ENCODE data around the gene TACR1. TPM values are rescaled to one million over a fixed set of nuclear protein-coding genes. Genes with fewer than 3 reads are reported as not detected.
"Not testable (repeated sequence)": the region's sequence is repeated elsewhere in the genome, so short reads cannot be mapped to it uniquely, and the experiment has no call there.

Gene TACR1
- 1.0 TPM for total RNA-seq (ENCODE audit: unreplicated experiment)
- long read RNA-seq, partial matches to known transcripts = 0 of 3 reads
- long read RNA-seq, other reads (novel, unspliced or antisense) = 3 of 3 reads

GRCh38 chr2:75199428-75200011, at the start of gene TACR1:
TACR1 (minus strand) TSS chr2:75199520; CDS start chr2:75198934, 586 bp downstream.
- Mint-ChIP-seq H3K27me3 (ENCODE audit: unreplicated experiment) (peaks cover 7% of the 10 kb centered on the region), H3K27ac (ENCODE audit: unreplicated experiment) (no peak within 1 kb of the TSS), H3K9me3 (ENCODE audit: unreplicated experiment) (no peaks in the 10 kb centered on the region), H3K36me3 (ENCODE audit: low read depth, unreplicated experiment) (no peaks in the 10 kb centered on the region), H3K4me3 (ENCODE audit: unreplicated experiment) (peak within 1 kb of the TSS; percentile 83), H3K4me1 (ENCODE audit: unreplicated experiment) (peaks cover 16% of the 10 kb centered on the region)
- DNase-seq (ENCODE audit: low spot score) = peak; percentile 70
- peak; percentile 49 for TF ChIP-seq CTCF (IDR thresholded peaks at IDR 0.05; ENCODE audit: unreplicated experiment)

DNA sequence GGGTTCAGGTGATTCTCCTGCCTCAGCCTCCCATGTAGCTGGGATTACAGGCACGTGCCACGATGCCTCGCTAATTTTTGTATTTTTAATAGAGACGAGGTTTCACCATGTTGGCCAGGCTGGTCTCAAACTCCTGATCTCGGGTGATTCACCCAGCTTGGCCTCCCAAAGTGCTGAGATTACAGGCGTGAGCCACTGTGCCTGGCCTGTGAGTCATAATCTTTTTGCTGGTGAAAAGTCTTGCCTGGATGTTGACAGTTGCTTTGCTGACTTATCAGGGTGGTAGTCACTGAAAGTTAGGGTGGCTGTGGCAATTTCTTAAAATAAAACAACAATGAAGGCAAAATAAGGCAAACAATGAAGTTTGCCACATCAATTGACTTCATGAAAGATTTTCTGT, 49.3 kb upstream of the TACR1 start:
- not testable (repeated sequence) for H3K9me3 Mint-ChIP-seq (ENCODE audit: unreplicated experiment); H3K4me3 Mint-ChIP-seq (ENCODE audit: unreplicated experiment); DNase-seq (ENCODE audit: low spot score); H3K27me3 Mint-ChIP-seq (ENCODE audit: unreplicated experiment); H3K36me3 Mint-ChIP-seq (ENCODE audit: low read depth, unreplicated experiment); H3K4me1 Mint-ChIP-seq (ENCODE audit: unreplicated experiment); H3K27ac Mint-ChIP-seq (ENCODE audit: unreplicated experiment)

- peaks cover 14% of the 10 kb centered on the region for H3K36me3 Mint-ChIP-seq (ENCODE audit: low read depth, unreplicated experiment)
- no peak overlapping the region for H3K27ac Mint-ChIP-seq (ENCODE audit: unreplicated experiment)
- peaks cover 4% of the 10 kb centered on the region for H3K9me3 Mint-ChIP-seq (ENCODE audit: unreplicated experiment)
- peaks cover 2% of the 10 kb centered on the region for H3K27me3 Mint-ChIP-seq (ENCODE audit: unreplicated experiment)
- no peak for TF ChIP-seq CTCF (IDR thresholded peaks at IDR 0.05; ENCODE audit: unreplicated experiment)
- no peak overlapping the region for H3K4me3 Mint-ChIP-seq (ENCODE audit: unreplicated experiment)
- no peak for DNase-seq (ENCODE audit: low spot score)
- no peaks in the 10 kb centered on the region for H3K4me1 Mint-ChIP-seq (ENCODE audit: unreplicated experiment)
Measured at GRCh38 chr2:75246441-75247167, 47.3 kb upstream of the TACR1 start.

- TF ChIP-seq CTCF (IDR thresholded peaks at IDR 0.05; ENCODE audit: unreplicated experiment) = no peak
- no peak overlapping the region for H3K27ac Mint-ChIP-seq (ENCODE audit: unreplicated experiment)
- H3K27me3 Mint-ChIP-seq (ENCODE audit: unreplicated experiment) = peaks cover 2% of the 10 kb centered on the region
- H3K9me3 Mint-ChIP-seq (ENCODE audit: unreplicated experiment) = no peaks in the 10 kb centered on the region
- no peak for DNase-seq (ENCODE audit: low spot score)
- H3K4me3 Mint-ChIP-seq (ENCODE audit: unreplicated experiment) = no peak overlapping the region
- H3K36me3 Mint-ChIP-seq (ENCODE audit: low read depth, unreplicated experiment) = peaks cover 5% of the 10 kb centered on the region
- no peaks in the 10 kb centered on the region for H3K4me1 Mint-ChIP-seq (ENCODE audit: unreplicated experiment)
Measured at GRCh38 chr2:75243219-75243618, 43.9 kb upstream of the TACR1 start.

GRCh38 chr2:75241696-75242095, 42.4 kb upstream of the TACR1 start:
- H3K4me3 Mint-ChIP-seq (ENCODE audit: unreplicated experiment) = no peak overlapping the region
- H3K9me3 Mint-ChIP-seq (ENCODE audit: unreplicated experiment) = no peaks in the 10 kb centered on the region
- peaks cover 2% of the 10 kb centered on the region for H3K27me3 Mint-ChIP-seq (ENCODE audit: unreplicated experiment)
- peaks cover 5% of the 10 kb centered on the region for H3K36me3 Mint-ChIP-seq (ENCODE audit: low read depth, unreplicated experiment)
- TF ChIP-seq CTCF (IDR thresholded peaks at IDR 0.05; ENCODE audit: unreplicated experiment) = no peak
- no peak overlapping the region for H3K27ac Mint-ChIP-seq (ENCODE audit: unreplicated experiment)
- no peak for DNase-seq (ENCODE audit: low spot score)
- H3K4me1 Mint-ChIP-seq (ENCODE audit: unreplicated experiment) = no peaks in the 10 kb centered on the region
